HepG2 (cell line): ENCODE measurements around the gene PKD2L1. TPM values are rescaled to one million over a fixed set of nuclear protein-coding genes. Genes with fewer than 3 reads are reported as not detected.

Experiments
- ATAD3A ChIP-seq: sonication (generic); formaldehyde crosslinking; IDR thresholded peaks from 2 replicates; pipeline ENCODE4 v1.4.0; 2020; ENCODE audit warnings: missing genetic modification reagents
- BRCA1 ChIP-seq: sonication (generic); formaldehyde crosslinking; IDR thresholded peaks from 2 replicates; pipeline ENCODE4 v1.4.0; 2020; ENCODE audit warnings: missing genetic modification reagents
- E2F1 ChIP-seq: sonication (generic); formaldehyde crosslinking; IDR thresholded peaks from 2 replicates; pipeline ENCODE4 v1.5.0; 2020; ENCODE audit warnings: missing genetic modification reagents
- HNF1A ChIP-seq, 2 experiments: sonication (generic) in 1 of 2; formaldehyde crosslinking in 1 of 2; IDR thresholded peaks; 2 replicates each; pipeline versions ENCODE4 v1.4.0 to v1.6.1; 2016 to 2020; ENCODE audit warnings: borderline replicate concordance in 1 of 2, low read depth in 1 of 2, mild to moderate bottlenecking in 1 of 2, missing genetic modification reagents in 1 of 2
- HOXA9 ChIP-seq: sonication (generic); formaldehyde crosslinking; IDR thresholded peaks from 2 replicates; pipeline ENCODE4 v1.8.1; 2022; ENCODE audit warnings: missing genetic modification reagents, mild to moderate bottlenecking, moderate library complexity, borderline replicate concordance
- KDM3A ChIP-seq: IDR thresholded peaks from 2 replicates; pipeline ENCODE4 v1.6.1; 2018; ENCODE audit warnings: low read depth, missing compliant biosample characterization
- KMT2B ChIP-seq: IDR thresholded peaks from 2 replicates; pipeline ENCODE4 v1.6.1; 2016; ENCODE audit warnings: missing genetic modification reagents, missing compliant biosample characterization
- PRMT3 ChIP-seq: sonication (generic); formaldehyde crosslinking; IDR thresholded peaks from 2 replicates; pipeline ENCODE4 v1.8.1; 2022; ENCODE audit warnings: low read depth, mild to moderate bottlenecking, moderate library complexity, missing genetic modification reagents, borderline replicate concordance
- RFXAP ChIP-seq: sonication (generic); formaldehyde crosslinking; IDR thresholded peaks from 2 replicates; pipeline ENCODE4 v1.4.0; 2020; ENCODE audit warnings: missing genetic modification reagents, borderline replicate concordance
- SOX6 ChIP-seq, 2 experiments: fragments of 450-650 bp in 1 of 2; sonication (generic) in 1 of 2; formaldehyde crosslinking in 1 of 2; IDR thresholded peaks; 2 replicates each; pipeline versions ENCODE4 v1.4.0 to v1.6.1; 2017 to 2020; ENCODE audit warnings: antibody characterized with exemption in 1 of 2, mild to moderate bottlenecking in 1 of 2, missing genetic modification reagents in 1 of 2
- ZBTB14 ChIP-seq: sonication (generic); formaldehyde crosslinking; IDR thresholded peaks from 2 replicates; pipeline ENCODE4 v1.4.0; 2020; ENCODE audit warnings: missing genetic modification reagents
- ZBTB25 ChIP-seq: IDR thresholded peaks from 2 replicates; pipeline ENCODE4 v1.6.1; 2018; ENCODE audit warnings: missing genetic modification reagents
- ZBTB42 ChIP-seq: sonication (generic); formaldehyde crosslinking; IDR thresholded peaks from 2 replicates; pipeline ENCODE4 v1.5.0; 2020; ENCODE audit warnings: mild to moderate bottlenecking, missing genetic modification reagents
- ZNF281 ChIP-seq: sonication (generic); formaldehyde crosslinking; IDR thresholded peaks from 2 replicates; pipeline ENCODE4 v1.4.0; 2020; ENCODE audit warnings: missing genetic modification reagents, borderline replicate concordance
- ZNF33B ChIP-seq: sonication (generic); formaldehyde crosslinking; IDR thresholded peaks from 2 replicates; pipeline ENCODE4 v1.5.1; 2020; ENCODE audit warnings: mild to moderate bottlenecking, missing genetic modification reagents
- ZNF354B ChIP-seq: sonication (generic); formaldehyde crosslinking; IDR thresholded peaks from 2 replicates; pipeline ENCODE4 v1.8.0; 2022; ENCODE audit warnings: mild to moderate bottlenecking, missing genetic modification reagents
- ZNF557 ChIP-seq: sonication (generic); formaldehyde crosslinking; IDR thresholded peaks from 2 replicates; pipeline ENCODE4 v1.4.0; 2020; ENCODE audit warnings: missing genetic modification reagents
- ZNF768 ChIP-seq: sonication (generic); formaldehyde crosslinking; IDR thresholded peaks from 2 replicates; pipeline ENCODE4 v1.4.0; 2020; ENCODE audit warnings: missing genetic modification reagents
- polyA plus RNA-seq, 8 experiments: library from polyadenylated mRNA; depleted of rRNA in 3 of 8; stranded (reverse) in 7 of 8; unstranded in 1 of 8; fragments of >200 nt; fragmentation: Illumina TruSeq in 4 of 8; extraction: Trizol in 4 of 8; gene quantifications; 2 replicates each; pipeline versions ENCODE4 v1.2.1 to v1.2.3, GENCODE V29; 2011 to 2016; ENCODE audit warnings: low read depth in 4 of 8, missing spikeins in 1 of 8, mixed read lengths in 1 of 8; ENCODE audit not compliant: insufficient read depth in 1 of 8
- total RNA-seq, 5 experiments: library from RNA; depleted of rRNA; stranded (reverse); fragments of >200 nt; fragmentation: Illumina TruSeq; extraction: Trizol; gene quantifications; 2 replicates each; pipeline ENCODE4 v1.2.3, GENCODE V29; 2016; ENCODE audit warnings: low read depth in 1 of 5

Gene PKD2L1
- total and polyA plus RNA-seq, 2 of the 13 experiments (the other 11 are each of a cell fraction or from before 2014, with no cell fraction given) = 0.07 to 0.15 TPM

GRCh38 chr10:100346351-100346764, 16.3 kb upstream of the PKD2L1 start (continued):
- TF ChIP-seq SOX6 (IDR thresholded peaks at IDR 0.05) (no peak), SOX6 (CRISPR knock-in tag; IDR thresholded peaks at IDR 0.05) (peak; percentile 95), KDM3A (peak; percentile 84; the same call in 1 of the 2 replicates), HOXA9 (CRISPR knock-in tag) (0 out of 2 replicates have a peak, but pooled peaks have one; percentile 49), ZBTB25 (CRISPR knock-in tag) (peak; percentile 44; the same call in 1 of the 2 replicates), PRMT3 (CRISPR knock-in tag) (peak; percentile 59; the same call in 1 of the 2 replicates), ZBTB42 (CRISPR knock-in tag) (peak; percentile 48; the same call in 1 of the 2 replicates), ZNF768 (CRISPR knock-in tag) (peak; percentile 91), E2F1 (CRISPR knock-in tag) (peak; percentile 51), ZNF281 (CRISPR knock-in tag) (peak; percentile 64), ZBTB14 (CRISPR knock-in tag) (peak; percentile 32; the same call in 1 of the 2 replicates), ZNF557 (CRISPR knock-in tag) (peak; percentile 78; the same call in 1 of the 2 replicates), RFXAP (CRISPR knock-in tag) (peak; percentile 63; the same call in 1 of the 2 replicates), ATAD3A (CRISPR knock-in tag) (no peak), ZNF33B (CRISPR knock-in tag) (no peak), HNF1A (IDR thresholded peaks at IDR 0.05; ENCODE audit: low read depth) (0 out of 2 replicates have a peak, but pooled peaks have one; percentile 5), HNF1A (CRISPR knock-in tag; IDR thresholded peaks at IDR 0.05; ENCODE audit: borderline replicate concordance) (0 out of 2 replicates have a peak, but pooled peaks have one; percentile 27), BRCA1 (CRISPR knock-in tag) (no peak; the same call in 1 of the 2 replicates), KMT2B (CRISPR knock-in tag) (0 out of 2 replicates have a peak, but pooled peaks have one; percentile 18), ZNF354B (no peak)
